IMR-90 (cell line): ENCODE measurements around the gene H6PD. TPM values are rescaled to one million over a fixed set of nuclear protein-coding genes. Genes with fewer than 3 reads are reported as not detected.

Experiments
- ATAC-seq: fragments of 200-7000 bp; cut with Tn5 transposase; 2 replicates; pipeline ENCODE4 v1.9.1; 2020; ENCODE audit warnings: low read depth, mild to moderate bottlenecking, moderate library complexity
- BruUV-seq: library from RNA; stranded (reverse); fragments of 400-500 nt; replicated peaks from 2 replicates; lab custom pipeline; 2021; lab: Mats Ljungman, UMichigan
- CTCF ChIA-PET: fragments of 300-600 bp; formaldehyde crosslinking; extraction: SDS; loops from one replicate; lab custom pipeline; 2021; ENCODE audit warnings: antibody characterized with exemption; lab: Yijun Ruan, JAX
- POLR2A ChIA-PET: fragments of 300-600 bp; sonication (Branson Sonifier 250); formaldehyde crosslinking; loops from one replicate; lab custom pipeline; 2022; ENCODE audit warnings: antibody characterized with exemption; ENCODE audit not compliant: unreplicated experiment; lab: Charles Lee
- DNase-seq: peaks from one replicate; pipeline ENCODE4 v3.0.0; 2013
- H2AFZ ChIP-seq: replicated peaks from 2 replicates; pipeline ENCODE3; 2013; ENCODE audit warnings: low read length, mild to moderate bottlenecking; ENCODE audit not compliant: poor library complexity
- H2AK5ac ChIP-seq: 2 replicates; pipeline ENCODE4 v1.6.1; 2013; ENCODE audit warnings: low read depth, low read length, inconsistent platforms
- H2AK9ac ChIP-seq: replicated peaks from 2 replicates; pipeline ENCODE3; 2013; ENCODE audit warnings: mild to moderate bottlenecking, low read depth, low read length, moderate library complexity; ENCODE audit not compliant: poor library complexity
- H2BK120ac ChIP-seq: 2 replicates; pipeline ENCODE4 v1.6.1; 2013; ENCODE audit warnings: low read depth, low read length, inconsistent platforms
- H2BK15ac ChIP-seq: 3 replicates; pipeline ENCODE4 v1.6.1; 2013; ENCODE audit warnings: low read depth, low read length, inconsistent platforms
- H2BK20ac ChIP-seq: 2 replicates; pipeline ENCODE4 v1.6.1; 2013; ENCODE audit warnings: low read depth, mild to moderate bottlenecking, inconsistent platforms, low read length, moderate library complexity
- H2BK5ac ChIP-seq: 2 replicates; pipeline ENCODE4 v1.6.1; 2013; ENCODE audit warnings: mild to moderate bottlenecking, low read depth, low read length, inconsistent platforms; ENCODE audit not compliant: poor library complexity, severe bottlenecking
- H3K14ac ChIP-seq: replicated peaks from 2 replicates; pipeline ENCODE4 v1.6.1; 2013; ENCODE audit warnings: low read depth, low read length, inconsistent platforms
- H3K18ac ChIP-seq: 2 replicates; pipeline ENCODE4 v1.6.1; 2013; ENCODE audit warnings: low read depth, low read length, control low read depth
- H3K23ac ChIP-seq: 2 replicates; pipeline ENCODE4 v1.6.1; 2013; ENCODE audit warnings: low read depth, low read length, inconsistent platforms
- H3K27ac ChIP-seq: 2 replicates; pipeline ENCODE4 v1.5.1; 2013; ENCODE audit warnings: mild to moderate bottlenecking, control low read depth, low read length; ENCODE audit not compliant: insufficient read depth
- H3K27me3 ChIP-seq: 2 replicates; pipeline ENCODE4 v1.6.1; 2013; ENCODE audit warnings: low read length; ENCODE audit not compliant: control insufficient read depth, insufficient read depth
- H3K36me3 ChIP-seq: 2 replicates; pipeline ENCODE4 v1.6.1; 2013; ENCODE audit warnings: low read length, mixed read lengths; ENCODE audit not compliant: control insufficient read depth, insufficient read depth
- H3K4ac ChIP-seq: 2 replicates; pipeline ENCODE4 v1.6.1; 2013; ENCODE audit warnings: low read depth, low read length, inconsistent platforms
- H3K4me1 ChIP-seq: 2 replicates; pipeline ENCODE4 v1.6.1; 2013; ENCODE audit warnings: low read length, mixed read lengths; ENCODE audit not compliant: control insufficient read depth, insufficient read depth
- H3K4me2 ChIP-seq: 2 replicates; pipeline ENCODE4 v1.6.1; 2013; ENCODE audit warnings: low read depth, mild to moderate bottlenecking, control low read depth, low read length, moderate library complexity
- H3K4me3 ChIP-seq: 2 replicates; pipeline ENCODE4 v1.5.1; 2013; ENCODE audit warnings: low read depth, mild to moderate bottlenecking, control low read depth, low read length, moderate library complexity; ENCODE audit not compliant: insufficient read depth
- H3K56ac ChIP-seq: 2 replicates; pipeline ENCODE4 v1.6.1; 2013; ENCODE audit warnings: low read length, inconsistent platforms; ENCODE audit not compliant: insufficient read depth; ENCODE audit errors: extremely low read depth
- H3K79me1 ChIP-seq, 2 experiments: 2 replicates each; pipeline ENCODE4 v1.6.1; 2013; ENCODE audit warnings: low read length in 2 of 2, inconsistent platforms in 1 of 2, low read depth in 1 of 2
- H3K9ac ChIP-seq: 2 replicates; pipeline ENCODE4 v1.6.1; 2013; ENCODE audit warnings: low read depth, low read length, control low read depth
- H3K9me1 ChIP-seq: 2 replicates; pipeline ENCODE4 v1.6.1; 2013; ENCODE audit warnings: low read length, inconsistent platforms; ENCODE audit not compliant: insufficient read depth
- H3K9me3 ChIP-seq: 2 replicates; pipeline ENCODE4 v1.6.1; 2013; ENCODE audit warnings: low read length; ENCODE audit not compliant: control insufficient read depth, insufficient read depth
- H4K20me1 ChIP-seq: 2 replicates; pipeline ENCODE4 v1.6.1; 2013; ENCODE audit warnings: low read length, inconsistent platforms; ENCODE audit not compliant: insufficient read depth
- H4K5ac ChIP-seq: 2 replicates; pipeline ENCODE4 v1.6.1; 2013; ENCODE audit warnings: mild to moderate bottlenecking, low read depth, low read length, control low read depth
- H4K8ac ChIP-seq, 2 experiments: 2 replicates each; pipeline ENCODE4 v1.6.1; 2013; ENCODE audit warnings: low read depth in 2 of 2, low read length in 2 of 2, control low read depth in 1 of 2, inconsistent platforms in 1 of 2
- H4K91ac ChIP-seq: 2 replicates; pipeline ENCODE4 v1.6.1; 2013; ENCODE audit warnings: low read depth, low read length, inconsistent platforms; ENCODE audit not compliant: insufficient read depth
- BHLHE40 ChIP-seq: fragments of 150-350 bp; IDR thresholded peaks from 2 replicates; pipeline ENCODE4 v1.6.1; 2016; ENCODE audit warnings: mild to moderate bottlenecking, low read depth, low read length
- CEBPB ChIP-seq: IDR thresholded peaks from 2 replicates; pipeline ENCODE4 v1.6.1; 2012; ENCODE audit warnings: low read depth, low read length, improper control_type of control experiment
- CHD1 ChIP-seq: IDR thresholded peaks from 2 replicates; pipeline ENCODE4 v1.6.1; 2012; ENCODE audit warnings: low read depth, low read length, improper control_type of control experiment
- ELK1 ChIP-seq: fragments of 150-350 bp; IDR thresholded peaks from 2 replicates; pipeline ENCODE4 v1.6.1; 2016; ENCODE audit warnings: low read depth, mild to moderate bottlenecking, low read length, moderate library complexity, borderline replicate concordance
- FOS ChIP-seq: fragments of 150-350 bp; IDR thresholded peaks from 2 replicates; pipeline ENCODE4 v1.6.1; 2016; ENCODE audit warnings: low read depth, low read length
- MAZ ChIP-seq: IDR thresholded peaks from 2 replicates; pipeline ENCODE4 v1.6.1; 2012; ENCODE audit warnings: low read depth, mild to moderate bottlenecking, low read length, improper control_type of control experiment, moderate library complexity, borderline replicate concordance
- MXI1 ChIP-seq: IDR thresholded peaks from 2 replicates; pipeline ENCODE4 v1.6.1; 2012; ENCODE audit warnings: low read depth, mild to moderate bottlenecking, low read length, moderate library complexity, borderline replicate concordance
- NFE2L2 ChIP-seq: fragments of 150-350 bp; IDR thresholded peaks from 2 replicates; pipeline ENCODE4 v1.6.1; 2016; ENCODE audit warnings: low read depth, mild to moderate bottlenecking, low read length
- RAD21 ChIP-seq: IDR thresholded peaks from 2 replicates; pipeline ENCODE4 v1.6.1; 2012; ENCODE audit warnings: low read length, improper control_type of control experiment
- RCOR1 ChIP-seq: IDR thresholded peaks from 2 replicates; pipeline ENCODE4 v1.6.1; 2012; ENCODE audit warnings: mild to moderate bottlenecking, low read length, improper control_type of control experiment; ENCODE audit not compliant: insufficient replicate concordance
- RFX5 ChIP-seq: IDR thresholded peaks from 2 replicates; pipeline ENCODE4 v1.8.0; 2012; ENCODE audit warnings: low read depth, mild to moderate bottlenecking, low read length, moderate library complexity
- SMC3 ChIP-seq: fragments of 150-350 bp; IDR thresholded peaks from 2 replicates; pipeline ENCODE4 v1.6.1; 2016; ENCODE audit warnings: low read depth, mild to moderate bottlenecking, antibody characterized with exemption, low read length, moderate library complexity
- USF2 ChIP-seq: fragments of 150-350 bp; IDR thresholded peaks from 2 replicates; pipeline ENCODE4 v1.6.1; 2017; ENCODE audit warnings: mild to moderate bottlenecking, antibody characterized with exemption, low read length, low read depth
- WGBS, 2 experiments: methylation state at CpG; one replicate each; pipeline versions ENCODE4 v1.1.5 to v1.1.7; 2013; ENCODE audit warnings: missing lambda C conversion rate in 2 of 2; ENCODE audit not compliant: insufficient read length in 1 of 2; ENCODE audit errors: extremely low coverage in 2 of 2; 5-methylcytosine and 5-hydroxymethylcytosine counted together
- dilution Hi-C: fragments of 300-500 bp; cut with HindIII; formaldehyde crosslinking; loops from one replicate; pipeline ENCODE4 v1.14.3; 2018; ENCODE audit warnings: low sequenced_read_pairs; ENCODE audit not compliant: unreplicated experiment
- in situ Hi-C: fragments of 300-500 bp; cut with MboI; formaldehyde crosslinking; loops from 3 replicates; pipeline ENCODE4 v1.14.3; 2019; ENCODE audit warnings: low sequenced_read_pairs, inconsistent platforms, mixed read lengths
- intact Hi-C: fragments of 100-400 bp; cut with micrococcal nuclease; formaldehyde crosslinking; loops from 2 replicates; pipeline ENCODE4 v1.10.0; 2022
- polyA plus RNA-seq, 3 experiments: library from polyadenylated mRNA; depleted of rRNA; stranded (reverse); fragments of >200 nt; gene quantifications; 2 replicates each; pipeline ENCODE4 v1.2.3, GENCODE V29; 2012; ENCODE audit warnings: low replicate concordance in 1 of 3
- total RNA-seq: library from RNA; depleted of rRNA; stranded (reverse); fragments of >200 nt; gene quantifications from 2 replicates; pipeline ENCODE4 v1.2.3, GENCODE V29; 2012

Gene H6PD
- total and polyA plus RNA-seq, 2 of the 4 experiments (the other 2 are of a cell fraction) = 9.3 to 22.1 TPM

GRCh38 chr1:9186082-9186859 is 48.3 kb upstream of the H6PD start:
- H3K56ac ChIP-seq = no peak overlapping the region; the same call in 1 of the 2 replicates
- in situ Hi-C loops = no loop called here
- peak overlapping the region; percentile 68; the same call in 2 of the 3 replicates for H2BK15ac ChIP-seq
- peak overlapping the region; percentile 68 for H3K4ac ChIP-seq
- peak overlapping the region; percentile 42; the same call in 1 of the 2 replicates for H4K5ac ChIP-seq
- ChIA-PET CTCF (interaction anchor here (0.6 to 1.4 kb wide), 2 partner anchors 15 to 54 kb away, joined by 3 to 4 read pairs; no protein-coding TSS in a partner anchor), POLR2A (no interaction called here)
- H3K4me1 ChIP-seq = peaks cover 14% of the 10 kb centered on the region
- 0% methylated on average over 1 of the region's 5 CpGs; no CpG with 5 or more reads in 1 of the 2 experiments for WGBS, 2 experiments
- ATAC-seq (peak; percentile 59), DNase-seq (peak; percentile 87)
- H3K14ac ChIP-seq = peak overlapping the region; percentile 52; the same call in 1 of the 2 replicates
- H2AK9ac ChIP-seq = peak overlapping the region; percentile 69
- H3K4me2 ChIP-seq = peak overlapping the region; percentile 73
- intact Hi-C loops = no loop called here
- H2AFZ ChIP-seq = peak overlapping the region; percentile 11
- H3K36me3 ChIP-seq = peaks cover 4% of the 10 kb centered on the region
- dilution Hi-C loops = no loop called here
- H4K91ac ChIP-seq = peak overlapping the region; percentile 73
- peaks cover 20% of the 10 kb centered on the region for H3K9me1 ChIP-seq
- peak overlapping the region; percentile 69 for H2AK5ac ChIP-seq
- H2BK5ac ChIP-seq = peak overlapping the region; percentile 71
- no peak overlapping the region for H3K23ac ChIP-seq
- H3K9me3 ChIP-seq = no peaks in the 10 kb centered on the region
- no peak overlapping the region for H3K4me3 ChIP-seq
- H2BK20ac ChIP-seq = peak overlapping the region; percentile 78
- BruUV-seq = no TSS peak
- no peaks in the 10 kb centered on the region for H3K27me3 ChIP-seq
- H2BK120ac ChIP-seq = peak overlapping the region; percentile 81
- H3K9ac ChIP-seq = no peak overlapping the region; the same call in 1 of the 2 replicates
- peak overlapping the region; percentile 61 for H3K18ac ChIP-seq
- H3K27ac ChIP-seq = peak overlapping the region; percentile 88
- H4K8ac ChIP-seq = peak overlapping the region; percentile 10 to 47; a peak in 1 of 4 replicates
- H4K20me1 ChIP-seq = no peaks in the 10 kb centered on the region; the same call in 1 of the 2 replicates
- peaks cover 11 to 56% of the 10 kb centered on the region in 2 experiments for H3K79me1 ChIP-seq
- TF ChIP-seq ELK1 = no peak
- no peak for TF ChIP-seq NFE2L2
- TF ChIP-seq RAD21 = no peak
- TF ChIP-seq CHD1 = no peak
- no peak for TF ChIP-seq USF2
- no peak for TF ChIP-seq FOS
- no peak for TF ChIP-seq MXI1
- TF ChIP-seq SMC3 = no peak
- TF ChIP-seq MAZ = no peak
- no peak for TF ChIP-seq CEBPB
- no peak for TF ChIP-seq RFX5
- TF ChIP-seq RCOR1 = no peak
- no peak for TF ChIP-seq BHLHE40
